Osteocyte (in vitro differentiated cells): Measurements from ENCODE around the gene AGPS. TPM values are rescaled to one million over a fixed set of nuclear protein-coding genes. Genes with fewer than 3 reads are reported as not detected.
"Not testable (repeated sequence)": the region's sequence is repeated elsewhere in the genome, so short reads cannot be mapped to it uniquely, and the experiment has no call there.

ENCODE experiments used
- DNase-seq: peaks from one replicate; pipeline ENCODE4 v3.0.0; 2021; ENCODE audit warnings: mixed read lengths; ENCODE audit not compliant: unreplicated experiment; ENCODE audit errors: extremely low spot score
- H3K27ac Mint-ChIP-seq: one replicate; pipeline ENCODE4 v1.8.0; 2021; ENCODE audit warnings: mild to moderate bottlenecking, mixed read lengths; ENCODE audit not compliant: unreplicated experiment
- H3K27me3 Mint-ChIP-seq: one replicate; pipeline ENCODE4 v1.8.0; 2021; ENCODE audit warnings: mixed read lengths; ENCODE audit not compliant: unreplicated experiment
- H3K36me3 Mint-ChIP-seq: one replicate; pipeline ENCODE4 v1.8.0; 2021; ENCODE audit warnings: mixed read lengths; ENCODE audit not compliant: unreplicated experiment
- H3K4me1 Mint-ChIP-seq: one replicate; pipeline ENCODE4 v1.8.0; 2021; ENCODE audit warnings: mixed read lengths; ENCODE audit not compliant: unreplicated experiment
- H3K4me3 Mint-ChIP-seq: one replicate; pipeline ENCODE4 v1.8.0; 2021; ENCODE audit warnings: mild to moderate bottlenecking, moderate library complexity, mixed read lengths; ENCODE audit not compliant: unreplicated experiment
- H3K9me3 Mint-ChIP-seq: one replicate; pipeline ENCODE4 v1.8.0; 2021; ENCODE audit warnings: mixed read lengths; ENCODE audit not compliant: unreplicated experiment
- total RNA-seq: library from RNA; stranded (reverse); gene quantifications from 2 replicates; pipeline ENCODE4 v1.2.1, GENCODE V29; 2021
- TF ChIP-seq, protein P1 (sequence below): fragments of 200-600 bp; sonication (generic); IDR thresholded peaks from 2 replicates; pipeline ENCODE4 v1.5.0; 2021; ENCODE audit warnings: antibody characterized with exemption, mild to moderate bottlenecking, moderate library complexity

The AGPS gene
- total RNA-seq, 1 donor from 2014 or later: 38.0 TPM

DNA sequence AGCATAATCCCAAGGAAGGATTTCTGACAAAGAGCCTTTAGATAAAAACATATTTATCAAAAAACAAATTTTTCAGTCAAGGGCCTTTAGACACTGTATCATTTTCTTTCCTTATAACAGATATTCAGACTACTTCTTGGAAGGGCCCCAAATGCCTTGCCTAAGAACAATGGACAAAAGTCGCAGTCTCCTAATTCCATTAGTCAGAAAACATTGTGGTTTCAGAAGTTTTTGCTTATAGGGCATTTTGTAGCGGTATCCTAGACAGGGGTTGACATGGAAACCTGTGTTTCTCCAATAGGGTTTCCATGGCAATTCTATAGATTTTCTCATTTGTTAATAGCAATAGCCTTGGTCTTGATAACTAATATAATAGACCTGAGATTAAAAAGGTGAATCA, 36.7 kb upstream of the AGPS start:
- Mint-ChIP-seq H3K4me3 (no peak overlapping the region), H3K27me3 (no peaks in the 10 kb centered on the region), H3K27ac (no peak overlapping the region), H3K36me3 (no peaks in the 10 kb centered on the region), H3K4me1 (peaks cover 4% of the 10 kb centered on the region), H3K9me3 (no peaks in the 10 kb centered on the region)
- DNase-seq: no peak
- TF ChIP-seq, protein P1, sequence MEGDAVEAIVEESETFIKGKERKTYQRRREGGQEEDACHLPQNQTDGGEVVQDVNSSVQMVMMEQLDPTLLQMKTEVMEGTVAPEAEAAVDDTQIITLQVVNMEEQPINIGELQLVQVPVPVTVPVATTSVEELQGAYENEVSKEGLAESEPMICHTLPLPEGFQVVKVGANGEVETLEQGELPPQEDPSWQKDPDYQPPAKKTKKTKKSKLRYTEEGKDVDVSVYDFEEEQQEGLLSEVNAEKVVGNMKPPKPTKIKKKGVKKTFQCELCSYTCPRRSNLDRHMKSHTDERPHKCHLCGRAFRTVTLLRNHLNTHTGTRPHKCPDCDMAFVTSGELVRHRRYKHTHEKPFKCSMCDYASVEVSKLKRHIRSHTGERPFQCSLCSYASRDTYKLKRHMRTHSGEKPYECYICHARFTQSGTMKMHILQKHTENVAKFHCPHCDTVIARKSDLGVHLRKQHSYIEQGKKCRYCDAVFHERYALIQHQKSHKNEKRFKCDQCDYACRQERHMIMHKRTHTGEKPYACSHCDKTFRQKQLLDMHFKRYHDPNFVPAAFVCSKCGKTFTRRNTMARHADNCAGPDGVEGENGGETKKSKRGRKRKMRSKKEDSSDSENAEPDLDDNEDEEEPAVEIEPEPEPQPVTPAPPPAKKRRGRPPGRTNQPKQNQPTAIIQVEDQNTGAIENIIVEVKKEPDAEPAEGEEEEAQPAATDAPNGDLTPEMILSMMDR: no peak

DNA sequence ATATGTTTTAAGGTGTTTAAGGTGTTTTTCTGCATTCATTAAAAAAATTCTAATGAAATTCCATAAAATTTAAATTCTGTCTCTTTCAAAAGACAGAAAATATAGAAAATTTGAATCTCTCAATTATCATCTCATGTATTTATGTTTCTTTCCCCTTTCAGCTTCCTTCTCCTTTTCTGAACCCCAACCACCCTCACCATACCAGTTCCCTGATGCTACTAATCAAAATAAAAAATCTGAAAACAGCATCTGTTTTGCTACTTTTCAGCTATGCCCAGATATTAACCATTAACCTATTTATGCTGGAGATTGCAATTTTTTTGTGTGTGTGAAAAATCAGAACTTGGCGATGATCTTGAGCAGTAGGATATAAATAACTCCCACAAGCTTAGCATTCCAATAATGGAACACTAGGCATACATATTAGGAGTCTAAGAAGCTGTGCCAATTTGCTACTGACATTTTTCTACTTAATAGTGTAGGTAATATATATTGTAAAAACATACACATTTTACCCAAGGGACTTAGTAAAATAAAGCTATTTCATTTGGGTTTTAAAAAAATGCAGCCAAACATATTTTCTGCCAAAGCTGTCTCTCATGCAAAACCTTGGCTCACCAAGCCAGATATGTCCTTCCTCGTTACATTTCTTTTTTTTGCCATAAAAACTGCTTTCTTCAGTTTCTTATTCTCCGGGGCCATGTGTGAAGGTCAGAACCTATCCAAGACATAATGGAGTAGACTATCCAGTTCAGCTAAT, 32.6 kb upstream of the AGPS start:
- Mint-ChIP-seq H3K27ac (no peak overlapping the region), H3K9me3 (no peaks in the 10 kb centered on the region), H3K4me3 (no peak overlapping the region), H3K36me3 (no peaks in the 10 kb centered on the region), H3K4me1 (peaks cover 2% of the 10 kb centered on the region), H3K27me3 (no peaks in the 10 kb centered on the region)
- TF ChIP-seq, protein P1: no peak
- no peak for DNase-seq

DNA sequence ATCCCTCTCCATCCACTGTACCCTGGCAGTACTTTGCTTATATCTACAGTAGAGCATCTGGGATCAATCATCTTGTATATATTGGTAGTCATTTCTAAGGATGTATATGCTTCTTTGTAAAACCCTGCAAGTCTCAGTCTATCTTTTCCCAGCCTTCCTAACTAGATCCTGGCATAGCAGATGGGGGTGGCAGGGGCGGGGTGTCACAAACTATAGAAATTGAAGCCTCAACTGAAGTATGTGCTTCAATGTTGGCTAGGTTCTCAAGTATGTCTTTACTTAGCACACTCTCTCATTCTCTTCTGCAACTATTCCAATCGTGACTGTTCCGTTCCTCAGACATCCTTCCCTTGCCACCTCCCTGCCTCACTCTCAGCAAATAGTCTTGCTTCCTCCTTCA, 30.1 kb upstream of the AGPS start:
- H3K27me3 Mint-ChIP-seq: no peaks in the 10 kb centered on the region
- no peak for DNase-seq
- TF ChIP-seq, protein P1: no peak
- H3K27ac Mint-ChIP-seq: no peak overlapping the region
- H3K36me3 Mint-ChIP-seq: no peaks in the 10 kb centered on the region
- no peaks in the 10 kb centered on the region for H3K9me3 Mint-ChIP-seq
- H3K4me1 Mint-ChIP-seq: peaks cover 2% of the 10 kb centered on the region
- no peak overlapping the region for H3K4me3 Mint-ChIP-seq

DNA sequence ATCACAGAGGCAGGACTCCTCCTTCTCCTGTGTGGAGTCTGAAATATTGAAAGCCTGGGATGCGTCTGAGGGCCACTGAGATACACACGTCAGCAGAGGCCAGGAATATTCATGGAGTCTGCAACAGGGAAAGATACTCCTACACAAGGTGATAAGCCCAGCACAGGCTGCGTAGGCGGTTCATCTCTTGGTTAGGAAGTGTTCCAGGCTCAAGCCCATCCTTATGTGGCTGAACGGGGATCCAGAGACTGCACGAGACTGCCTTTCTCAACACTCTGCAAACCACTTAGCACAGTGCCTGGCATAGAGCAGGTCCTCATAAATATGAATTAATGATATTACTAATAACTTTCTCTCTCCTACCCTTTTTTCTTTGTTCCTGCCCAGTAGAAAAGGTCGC, 29.2 kb upstream of the AGPS start:
- no peaks in the 10 kb centered on the region for H3K9me3 Mint-ChIP-seq
- no peaks in the 10 kb centered on the region for H3K36me3 Mint-ChIP-seq
- no peaks in the 10 kb centered on the region for H3K27me3 Mint-ChIP-seq
- no peak for DNase-seq
- H3K27ac Mint-ChIP-seq: no peak overlapping the region
- H3K4me1 Mint-ChIP-seq: peaks cover 2% of the 10 kb centered on the region
- H3K4me3 Mint-ChIP-seq: no peak overlapping the region
- TF ChIP-seq, protein P1: no peak

DNA sequence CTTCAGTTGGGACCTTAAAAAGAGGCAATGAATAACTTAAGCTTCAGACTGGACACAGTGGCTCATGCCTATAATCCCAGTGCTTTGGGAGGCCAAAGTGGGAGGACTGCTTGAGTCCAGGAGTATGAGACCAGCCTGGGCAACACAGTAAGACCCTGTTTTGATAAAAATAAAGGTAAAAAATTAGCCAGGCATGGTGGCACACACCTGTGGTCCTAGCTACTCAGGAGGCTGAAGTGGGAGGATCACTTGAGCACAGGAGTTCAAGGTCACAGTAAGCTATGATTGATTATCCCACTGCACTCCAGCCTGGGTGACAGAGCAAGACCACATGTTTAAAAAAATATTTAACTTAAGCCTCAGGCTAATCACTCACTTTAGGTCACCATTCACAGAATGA, 26.8 kb upstream of the AGPS start:
- H3K27me3 Mint-ChIP-seq, H3K36me3 Mint-ChIP-seq, H3K4me1 Mint-ChIP-seq: not testable (repeated sequence)

DNA sequence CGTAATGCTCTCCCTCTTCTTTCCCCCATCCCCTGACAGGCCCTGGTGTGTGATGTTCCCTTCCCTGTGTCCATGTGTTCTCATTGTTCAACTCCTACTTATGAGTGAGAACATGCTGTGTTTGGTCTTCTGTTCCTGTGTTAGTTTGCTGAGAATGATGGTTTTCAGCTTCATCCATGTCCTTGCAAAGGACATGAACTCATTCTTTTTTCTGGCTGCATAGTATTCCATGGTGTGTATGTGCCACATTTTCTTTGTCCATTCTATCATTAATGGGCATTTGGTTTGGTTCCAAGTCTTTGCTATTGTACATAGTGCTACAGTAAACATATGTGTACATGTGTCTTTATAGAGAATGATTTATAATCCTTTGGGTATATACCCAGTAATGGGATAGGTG, 24.6 kb upstream of the AGPS start:
- not testable (repeated sequence) for DNase-seq, H3K4me1 Mint-ChIP-seq, H3K27me3 Mint-ChIP-seq, H3K27ac Mint-ChIP-seq, H3K4me3 Mint-ChIP-seq, H3K36me3 Mint-ChIP-seq
- peaks cover 15% of the 10 kb centered on the region for H3K9me3 Mint-ChIP-seq

More for the DNA sequence above, 26.8 kb upstream of the AGPS start:
- not testable (repeated sequence) for H3K27ac Mint-ChIP-seq, DNase-seq, H3K4me3 Mint-ChIP-seq, H3K9me3 Mint-ChIP-seq
